ENCODE results near the gene SLC35E2B. TPM values are rescaled to one million over a fixed set of nuclear protein-coding genes. Genes with fewer than 3 reads are reported as not detected.
A peak's percentile ranks its signal among the peaks of the same experiment; 100 is the strongest.

The SLC35E2B gene
- total RNA-seq, 1 donor from 2014 or later: 36.9 TPM

DNA sequence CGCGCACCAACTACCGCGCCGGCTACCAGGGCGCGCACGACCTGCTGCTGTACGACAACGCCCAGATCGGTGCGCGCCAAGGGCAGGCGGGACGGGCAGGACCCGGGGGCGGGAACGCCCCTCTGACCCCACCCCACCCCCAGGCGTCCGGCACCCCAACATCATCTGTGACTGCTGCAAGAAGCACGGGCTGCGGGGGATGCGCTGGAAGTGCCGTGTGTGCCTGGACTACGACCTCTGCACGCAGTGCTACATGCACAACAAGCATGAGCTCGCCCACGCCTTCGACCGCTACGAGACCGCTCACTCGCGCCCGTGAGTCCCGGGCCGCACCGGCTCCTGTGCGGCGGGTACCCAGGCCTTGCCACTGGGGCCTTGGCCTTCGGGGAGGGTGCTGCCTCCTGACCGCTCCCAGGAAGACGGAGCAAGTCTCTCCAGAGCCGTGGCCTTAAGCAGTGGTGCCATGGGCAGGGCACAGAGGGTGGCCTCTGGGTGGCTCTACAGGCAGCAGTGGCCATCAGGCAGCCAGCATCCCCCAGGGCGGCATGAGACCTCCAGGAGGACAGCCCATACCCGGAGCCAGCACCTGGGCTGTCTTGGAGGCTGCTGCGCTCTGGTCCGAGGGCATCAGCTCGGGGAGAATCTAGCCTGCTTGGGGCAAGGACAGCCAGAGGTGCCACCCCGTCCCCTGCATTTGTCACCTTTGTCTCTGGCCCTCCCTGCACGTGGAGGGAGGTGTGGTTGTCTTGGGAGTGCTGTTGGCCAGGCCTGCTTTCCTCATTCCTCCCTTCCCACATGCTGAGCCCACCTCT is 68.8 kb downstream of the SLC35E2B start:
- DNase-seq: no peak

DNA sequence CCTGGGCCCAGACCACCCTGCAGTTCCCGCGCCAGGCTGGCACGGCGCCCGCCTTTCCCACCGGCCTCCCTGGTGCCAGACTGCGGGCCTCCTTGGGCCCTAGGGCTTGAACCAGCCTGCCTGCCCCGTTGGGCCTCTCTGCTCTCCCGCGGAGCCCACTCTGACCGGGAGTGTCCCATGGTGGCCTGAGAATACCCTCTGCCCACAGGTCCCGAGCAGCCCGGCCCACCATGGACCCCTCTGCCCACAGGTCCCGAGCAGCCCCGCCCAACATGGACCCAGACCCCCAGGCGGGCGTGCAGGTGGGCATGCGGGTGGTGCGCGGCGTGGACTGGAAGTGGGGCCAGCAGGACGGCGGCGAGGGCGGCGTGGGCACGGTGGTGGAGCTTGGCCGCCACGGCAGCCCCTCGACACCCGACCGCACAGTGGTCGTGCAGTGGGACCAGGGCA is 69.4 kb downstream of the SLC35E2B start:
- no peak for DNase-seq

DNA sequence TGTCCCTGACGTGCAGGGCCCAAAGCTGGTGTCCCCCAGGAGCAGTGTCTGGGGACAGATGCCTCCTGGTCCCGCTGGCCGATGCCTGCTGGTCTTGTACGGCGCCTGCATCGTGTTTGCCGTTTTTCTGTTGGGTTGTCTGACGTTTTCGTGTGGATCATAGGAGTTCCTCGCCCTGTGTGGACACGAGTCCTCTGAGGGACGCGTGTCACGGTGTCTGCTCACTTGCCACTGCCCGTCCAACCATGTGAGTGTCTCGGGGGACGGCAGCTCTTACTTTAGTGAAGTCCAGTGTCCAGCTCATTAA is 69.9 kb downstream of the SLC35E2B start:
- DNase-seq: no peak

DNA sequence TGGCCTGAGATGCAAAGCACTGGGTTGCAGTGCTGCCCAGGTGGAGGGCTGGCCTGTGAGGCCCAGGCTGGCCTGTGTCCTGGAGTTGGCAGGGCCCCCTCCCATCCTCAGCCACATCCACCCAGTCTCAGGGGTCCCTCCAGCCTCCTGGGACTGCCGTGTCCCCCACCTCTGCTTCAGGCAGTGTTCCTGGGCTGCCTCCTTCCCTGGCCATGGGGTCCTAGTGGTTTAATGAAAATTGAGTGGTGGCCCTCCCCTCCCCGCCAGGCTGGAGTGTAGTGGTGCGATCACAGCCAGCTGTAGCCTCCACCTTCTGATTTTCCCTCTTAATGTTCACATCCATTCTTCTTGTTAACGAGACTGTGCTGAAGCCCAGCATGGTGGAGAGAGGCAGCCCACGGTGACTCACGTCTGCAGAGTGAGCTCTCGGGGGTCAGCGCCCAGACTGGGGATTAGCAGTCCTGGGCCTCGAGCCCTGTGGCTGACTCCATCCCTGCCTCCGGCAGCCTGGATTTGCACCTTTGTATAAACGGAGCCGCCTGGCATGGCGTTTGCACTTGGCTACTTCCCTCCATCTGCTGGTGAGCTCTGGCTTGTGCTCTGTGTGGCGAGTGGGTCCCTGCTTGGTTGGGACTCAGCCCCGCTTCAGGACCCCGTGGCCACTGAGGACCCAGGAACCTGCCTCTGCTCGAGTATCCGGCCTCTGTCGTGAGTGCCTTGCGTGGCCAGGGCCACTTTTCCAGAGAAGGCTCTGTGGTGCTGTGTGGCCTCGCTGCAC is 70.4 kb downstream of the SLC35E2B start:
- no peak for DNase-seq

DNA sequence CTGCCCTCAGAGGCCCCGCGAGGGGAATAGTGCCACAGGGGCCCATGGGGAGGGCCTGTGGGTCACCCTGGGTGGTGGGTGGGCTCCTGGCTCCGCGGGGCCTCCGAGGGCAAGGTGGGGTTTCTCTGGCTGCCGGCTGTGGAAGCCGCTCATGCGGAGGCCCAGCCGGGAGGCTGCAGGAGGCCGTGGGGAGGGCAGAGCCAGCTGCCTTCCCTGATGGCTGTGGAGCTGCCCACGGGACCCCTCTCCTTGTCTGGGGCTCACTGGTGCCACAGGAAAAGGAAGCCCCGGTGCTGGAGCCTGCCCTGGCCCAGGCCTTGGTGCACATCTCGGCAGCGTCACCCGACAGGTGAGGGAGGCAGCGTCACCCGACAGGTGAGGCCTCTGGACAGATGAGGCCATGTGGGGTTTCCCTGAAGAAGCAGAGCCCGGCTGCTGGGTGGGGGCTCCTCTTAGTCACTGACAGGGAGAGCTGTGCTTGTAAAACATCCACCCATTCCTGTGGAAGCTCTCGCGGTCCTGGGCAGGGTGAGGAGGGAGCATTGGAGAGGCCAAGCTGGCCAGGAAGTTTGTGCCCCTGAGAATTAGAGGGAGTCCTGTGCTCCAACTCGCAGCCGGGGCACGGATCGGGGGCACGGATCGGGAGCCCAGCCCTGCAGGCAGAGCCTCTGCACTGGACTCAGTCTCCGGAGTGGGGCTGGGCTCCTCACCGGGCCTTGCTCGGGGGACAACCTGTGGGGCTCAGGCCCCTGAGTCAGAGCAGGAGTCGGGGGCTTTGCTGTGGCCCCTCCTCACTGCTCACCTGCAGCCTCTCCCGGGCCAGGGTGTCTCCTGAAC is 71.2 kb downstream of the SLC35E2B start:
- no peak for DNase-seq

DNA sequence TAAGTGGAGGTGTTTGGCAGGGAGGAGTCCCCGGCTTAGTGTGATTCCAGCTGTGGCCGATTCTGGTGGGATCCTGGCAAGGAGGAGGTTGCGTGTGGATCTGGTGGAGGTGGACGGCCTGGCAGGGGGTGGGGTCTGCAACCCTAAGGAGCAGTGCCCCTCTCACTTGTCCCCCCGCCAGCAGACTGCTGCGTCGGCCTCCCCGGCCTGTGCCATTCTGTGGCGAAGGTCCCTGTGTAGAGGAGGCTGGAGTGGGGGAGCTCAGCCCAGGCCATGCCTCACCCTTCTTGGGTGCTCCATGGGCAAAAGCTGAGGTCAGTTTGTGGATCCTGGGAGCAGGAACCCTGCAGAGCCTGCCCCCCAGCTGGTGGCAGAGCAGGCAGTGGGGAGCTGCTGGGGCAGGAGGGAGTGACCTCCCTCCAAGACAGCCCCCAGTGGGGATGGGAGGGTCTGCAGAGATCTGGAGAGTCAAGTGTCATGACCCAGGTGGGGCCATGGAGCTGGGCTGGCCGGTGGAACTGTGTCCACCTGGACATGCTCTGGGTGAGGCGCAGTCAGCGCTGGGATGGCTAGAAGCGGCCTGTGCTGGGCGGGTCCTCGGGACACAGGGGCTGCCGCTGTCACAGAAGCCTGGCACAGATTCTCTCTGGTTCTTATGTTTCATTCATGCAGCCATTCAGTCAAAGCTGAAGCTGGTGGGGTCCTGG is 72.0 kb downstream of the SLC35E2B start:
- peak; percentile 48 for DNase-seq

DNA sequence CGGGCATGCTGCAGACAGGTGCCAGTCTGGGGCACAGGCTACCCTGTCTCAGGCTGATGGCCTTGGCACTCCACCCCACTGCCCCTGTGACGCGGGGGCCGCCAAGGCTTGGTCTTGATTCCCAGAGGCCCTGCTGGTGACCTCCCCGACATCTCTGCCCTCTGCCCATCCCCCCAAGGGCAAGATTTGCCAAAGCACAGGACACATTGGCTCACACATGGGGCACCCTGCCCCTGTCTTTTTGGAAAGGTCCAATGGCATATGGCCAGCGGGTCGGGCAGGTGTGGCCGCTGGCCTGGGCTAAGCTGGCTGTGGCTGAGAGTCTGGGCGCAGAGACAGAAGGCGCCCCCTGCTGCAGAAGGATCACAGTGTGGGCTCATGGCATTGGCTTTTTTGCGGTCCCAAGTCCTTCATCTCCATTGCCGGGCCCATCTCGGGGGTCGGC is 72.7 kb downstream of the SLC35E2B start:
- no peak for DNase-seq

DNA sequence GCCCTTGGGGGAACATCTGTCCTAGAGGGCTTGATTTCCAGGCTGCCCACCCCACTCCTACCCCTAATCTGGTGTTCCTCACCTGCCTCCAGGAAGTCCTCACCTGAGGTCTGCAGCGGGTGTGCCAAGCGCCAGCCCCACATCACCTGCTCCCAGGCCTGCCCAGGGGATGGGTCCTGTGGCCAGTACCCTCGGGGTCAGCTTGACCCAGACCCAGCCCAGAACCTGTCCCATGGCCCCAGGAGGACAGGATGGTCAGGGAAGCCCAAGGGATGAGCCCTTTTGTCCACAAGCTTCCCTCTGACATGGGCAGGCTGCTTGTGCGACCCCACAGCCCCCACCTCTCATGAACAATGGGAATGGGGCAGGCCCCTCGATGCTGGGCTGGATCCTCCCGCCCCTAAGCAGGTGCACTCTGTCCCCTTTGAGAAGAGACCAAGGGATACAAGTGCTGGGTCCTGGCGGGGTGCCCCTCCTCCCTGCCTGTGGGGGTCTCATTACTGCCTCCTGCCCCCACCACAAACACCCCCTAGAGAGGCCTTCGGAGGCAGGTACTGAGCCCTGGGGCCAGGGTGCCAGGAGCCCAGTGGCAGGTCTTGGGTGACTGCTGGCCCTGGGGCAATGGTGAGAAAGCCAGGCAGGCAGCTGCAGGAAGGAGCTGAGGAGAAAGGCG is 74.1 kb downstream of the SLC35E2B start:
- DNase-seq: no peak

DNA sequence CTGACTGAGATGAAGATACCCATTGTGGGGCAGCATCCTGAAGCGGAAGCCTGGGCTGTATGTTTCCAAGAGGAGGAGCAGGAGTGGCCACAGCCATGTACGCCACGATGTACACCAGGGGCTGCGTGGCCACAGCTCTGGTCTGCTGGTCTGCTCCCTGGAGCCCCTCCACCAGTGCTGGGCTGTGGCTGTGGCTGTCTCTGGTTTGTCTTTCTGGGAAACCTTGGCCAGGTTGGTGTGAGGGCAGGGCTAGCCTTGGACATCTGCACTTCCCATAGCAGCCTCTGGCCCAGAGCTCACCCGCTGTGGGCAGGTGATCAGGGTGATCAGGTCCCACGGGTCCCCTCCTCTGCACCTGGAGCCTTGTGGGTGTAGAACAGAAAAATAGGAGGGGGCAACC is 74.7 kb downstream of the SLC35E2B start:
- DNase-seq: no peak

DNA sequence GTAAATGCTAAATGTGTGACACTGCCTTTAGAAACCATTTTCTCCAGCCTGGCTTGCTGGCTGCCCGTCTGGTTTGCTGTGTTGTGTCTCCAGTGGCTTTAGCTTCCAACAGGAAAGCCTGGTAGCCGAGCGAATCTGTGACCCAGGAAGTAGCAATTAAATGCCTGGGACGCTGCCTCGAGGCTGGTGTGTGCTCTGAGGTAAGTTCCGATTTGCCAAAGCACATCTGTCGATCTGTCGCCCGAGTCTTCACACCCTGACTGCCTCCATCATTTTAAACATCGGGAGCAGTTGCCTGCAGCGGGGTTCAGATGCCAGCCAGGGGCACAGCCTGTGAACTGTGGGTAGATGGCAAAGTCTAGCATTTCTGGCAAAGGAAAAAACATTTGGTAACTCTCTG is 75.1 kb downstream of the SLC35E2B start:
- no peak for DNase-seq

DNA sequence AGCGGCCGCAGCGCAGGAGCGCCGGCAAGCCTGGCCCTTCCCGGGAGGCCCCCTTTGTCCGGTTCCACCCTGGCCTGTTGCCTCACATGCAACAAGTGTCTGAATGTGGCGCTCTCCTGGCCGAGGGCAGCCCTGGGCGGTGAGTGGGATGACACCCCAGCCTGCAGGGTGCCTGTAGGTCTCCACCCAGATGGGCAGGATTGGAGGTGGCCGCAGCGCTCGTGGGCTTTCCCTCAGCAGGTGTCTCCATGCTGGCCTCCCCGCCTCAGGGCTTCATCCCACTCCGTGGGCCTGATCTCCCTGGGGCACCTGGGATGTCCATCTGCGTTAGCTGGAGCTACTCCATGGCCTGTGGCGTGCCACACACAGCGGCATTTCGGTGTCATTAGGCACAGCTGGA is 75.8 kb downstream of the SLC35E2B start:
- no peak for DNase-seq

DNA sequence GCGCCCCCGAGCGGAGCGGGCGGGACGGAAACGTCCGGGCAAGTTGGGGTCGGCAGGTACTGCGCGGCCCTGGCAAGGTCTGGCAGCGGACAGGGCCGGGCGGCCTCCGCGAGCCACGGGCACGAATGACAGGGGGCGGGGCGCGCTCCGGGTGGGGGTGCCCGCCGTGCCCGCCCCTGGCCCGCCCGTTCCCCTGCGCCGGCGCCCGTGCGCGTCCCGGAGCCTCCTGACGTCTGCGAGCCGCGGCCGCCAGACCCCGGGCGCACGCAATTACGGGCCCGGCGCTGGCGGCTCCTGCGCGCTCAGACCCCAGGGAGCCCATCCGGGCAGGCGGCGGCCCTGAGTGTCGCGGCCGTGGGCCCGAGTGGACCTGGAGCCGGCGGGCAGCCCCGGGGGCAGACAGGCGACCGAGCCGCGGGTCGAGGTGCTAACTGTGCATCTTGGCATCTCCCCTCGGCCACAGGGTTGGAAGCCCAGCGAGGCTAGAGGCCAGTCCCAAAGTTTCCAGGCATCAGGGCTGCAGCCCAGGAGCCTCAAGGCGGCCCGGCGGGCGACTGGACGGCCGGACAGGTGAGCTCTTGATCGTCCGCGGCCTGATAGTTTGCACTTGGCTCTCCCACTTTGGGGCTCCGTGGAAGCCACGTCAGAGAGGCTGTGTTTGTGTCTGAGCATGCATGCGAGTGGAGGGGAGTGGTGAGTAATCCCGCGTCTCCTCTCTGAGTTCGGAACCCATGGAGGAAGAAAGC is 76.4 kb downstream of the SLC35E2B start:
- peak; percentile 35 for DNase-seq

DNA sequence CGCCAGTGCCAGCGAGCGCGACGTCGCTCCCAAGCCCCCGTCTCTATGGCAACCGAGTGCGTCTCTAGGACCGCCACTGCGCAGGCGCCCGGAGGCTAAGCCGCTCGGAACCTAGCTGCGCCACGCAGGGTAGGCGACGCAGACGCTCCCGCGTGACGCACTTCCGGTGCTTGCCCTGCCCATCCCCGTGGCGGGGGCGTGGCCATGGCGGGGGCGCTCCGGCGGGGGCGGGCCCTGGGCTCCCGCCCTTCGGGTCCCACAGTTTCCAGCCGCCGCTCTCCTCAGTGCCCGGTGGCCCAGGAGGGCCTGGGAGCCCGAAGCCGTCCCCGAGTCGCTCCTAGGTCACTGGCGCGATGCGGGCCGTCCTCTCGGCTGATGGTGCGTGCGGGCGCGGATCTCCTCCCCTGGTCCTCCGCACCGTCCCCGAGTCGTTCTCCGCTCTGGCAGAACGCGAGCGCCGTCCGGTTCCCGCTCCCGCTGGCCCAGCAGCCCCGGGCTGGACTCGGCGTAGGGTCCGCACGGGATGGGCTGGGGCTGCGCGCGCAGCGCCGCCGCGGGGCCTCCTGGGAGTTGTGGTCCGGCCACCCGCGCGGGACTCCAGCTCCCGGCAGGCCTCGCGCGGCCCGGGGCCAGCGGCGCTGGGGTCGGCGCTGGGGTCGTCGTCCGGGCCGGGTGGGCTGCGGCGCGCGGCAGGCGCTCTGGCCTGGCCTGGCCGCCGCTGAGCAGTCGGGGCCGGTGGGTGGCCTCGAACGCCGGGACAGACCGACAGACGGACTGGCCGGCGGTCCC is 77.1 kb downstream of the SLC35E2B start, which contains the start of gene MIB2:
TSS of gene MIB2 (plus strand) at position 245 of the 789 bp plus-strand sequence. CDS start 7,953 bp downstream, outside the sequence.
- DNase-seq: peak; percentile 98

DNA sequence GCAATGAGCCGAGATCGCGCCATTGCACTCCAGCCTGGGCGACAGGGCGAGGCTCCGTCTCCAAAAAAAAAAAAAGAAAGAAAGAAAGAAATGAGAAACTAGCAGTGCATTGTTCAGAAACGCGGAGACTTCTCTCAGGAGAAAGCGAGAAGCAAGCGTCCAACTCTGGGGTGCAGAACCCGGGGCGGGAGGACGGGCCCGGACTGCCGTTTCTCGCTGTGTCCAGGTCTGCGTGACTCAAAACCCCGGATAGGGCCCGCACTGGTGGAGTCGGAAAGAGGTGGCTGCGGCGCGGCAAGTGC is 77.7 kb downstream of the SLC35E2B start:
- DNase-seq: no peak

DNA sequence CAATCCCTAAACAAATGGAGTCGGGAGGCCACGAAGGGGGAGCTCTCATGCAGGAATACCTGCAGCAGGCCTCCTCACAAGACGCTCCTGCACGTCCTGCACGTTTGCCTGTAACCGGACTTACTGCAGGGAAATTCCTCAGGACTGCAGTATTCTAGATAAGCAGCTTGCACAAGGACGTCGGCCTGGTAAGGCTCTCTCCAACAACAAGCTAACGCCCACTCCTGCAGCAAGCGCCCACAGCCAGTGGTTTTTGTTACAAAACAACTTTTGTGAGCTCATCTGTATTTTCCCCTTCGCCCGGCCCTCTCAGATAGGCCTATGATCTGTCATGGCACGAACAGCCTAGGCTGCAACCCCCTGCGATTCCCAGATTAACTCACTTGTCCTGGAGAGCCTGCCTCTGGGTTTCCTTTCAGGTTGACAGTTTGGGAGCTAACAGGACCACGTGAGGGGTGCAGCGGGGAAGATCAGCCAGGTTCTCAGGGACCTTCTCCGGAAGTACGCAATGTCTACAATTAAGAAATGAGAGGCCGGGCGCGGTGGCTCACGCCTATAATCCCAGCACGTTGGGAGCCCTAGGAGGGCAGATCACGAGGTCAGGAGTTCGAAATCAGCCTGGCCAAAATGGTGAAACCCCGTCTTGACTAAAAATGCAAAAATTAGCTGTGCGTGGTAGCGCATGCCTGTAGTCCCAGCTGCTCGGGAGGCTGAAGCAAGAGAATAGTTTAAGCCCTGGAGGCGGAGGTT is 78.2 kb downstream of the SLC35E2B start:
- peak; percentile 48 for DNase-seq

DNA sequence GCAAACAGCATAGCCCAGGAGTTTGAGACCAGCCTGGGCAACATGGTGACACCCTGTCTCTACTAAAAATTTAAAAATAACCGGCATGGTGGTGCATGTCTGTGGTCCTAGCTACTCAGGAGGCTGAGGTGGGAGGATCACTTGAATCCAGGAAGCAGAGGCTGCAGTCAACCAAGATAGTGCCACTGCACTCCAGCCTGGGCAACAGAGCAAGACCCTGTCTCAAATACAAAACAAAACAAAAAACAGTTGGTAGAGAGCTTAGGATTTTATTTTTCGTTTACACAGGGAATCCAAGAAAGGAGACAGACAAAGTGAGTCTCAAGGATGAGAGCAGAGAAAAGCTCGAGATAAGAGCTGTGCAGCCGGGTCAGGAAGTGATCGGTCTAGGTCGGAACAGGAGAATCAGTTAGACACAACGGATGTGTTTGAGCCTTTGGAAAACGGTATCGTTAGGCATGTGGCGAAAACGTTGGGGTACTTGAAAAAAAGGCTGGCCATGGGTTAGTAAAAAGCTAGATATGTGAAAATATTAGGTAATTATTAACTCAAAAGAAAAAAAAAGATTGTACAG is 79.0 kb downstream of the SLC35E2B start:
- DNase-seq: no peak

DNA sequence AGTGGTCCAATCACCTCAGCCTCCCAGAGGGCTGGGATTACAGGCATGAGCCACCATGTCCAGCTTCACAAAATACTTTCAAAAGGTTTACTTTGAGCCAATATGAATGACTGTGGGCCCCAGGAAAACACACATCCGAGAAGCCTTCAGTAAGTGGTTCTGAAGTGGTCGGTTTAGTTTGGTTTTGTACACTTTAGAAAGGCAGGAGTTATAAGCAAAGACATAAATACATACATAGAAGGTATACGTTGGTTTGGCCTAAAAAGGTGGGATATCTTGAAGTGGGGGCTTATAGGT is 80.5 kb downstream of the SLC35E2B start:
- no peak for DNase-seq

DNA sequence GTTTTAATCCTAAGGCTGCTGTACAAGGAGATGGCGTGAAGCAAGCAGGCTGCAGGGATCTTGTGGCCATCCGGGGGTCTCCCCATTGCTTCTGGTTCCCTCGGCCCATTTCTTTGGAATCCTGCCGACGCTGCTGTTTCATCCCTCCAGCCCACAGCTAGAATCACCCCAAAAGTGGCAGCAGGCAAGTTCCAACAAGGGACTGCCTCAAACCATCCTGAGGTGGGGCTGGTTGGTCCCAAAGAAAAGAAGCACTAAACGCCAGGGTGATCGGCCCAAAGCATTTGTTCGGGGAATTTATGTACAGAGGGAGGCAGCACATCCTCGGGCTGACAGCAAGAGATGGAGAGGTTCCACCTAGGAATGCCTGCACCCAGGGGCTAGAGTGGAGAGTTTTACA is 81.8 kb downstream of the SLC35E2B start:
- DNase-seq: no peak
